ENCODE measurements around the gene PDE4B. TPM values are rescaled to one million over a fixed set of nuclear protein-coding genes. Genes with fewer than 3 reads are reported as not detected.

Gene PDE4B
- total RNA-seq, 1 donor from 2014 or later = 7.6 TPM

GRCh38 chr1:66237722-66238479, 445.2 kb downstream of the PDE4B start:
- Histone ChIP-seq H3K27ac (ENCODE audit: low read depth, low read length) (no peak overlapping the region), H2AFZ (ENCODE audit: low read depth, low read length) (no peak overlapping the region), H3K4me1 (ENCODE audit: insufficient read depth, low read length) (peaks cover 2% of the 10 kb centered on the region), H3K4me3 (ENCODE audit: insufficient read depth, low read depth, low read length) (no peak overlapping the region), H3K27me3 (ENCODE audit: insufficient read depth, low read length) (no peaks in the 10 kb centered on the region), H3K36me3 (ENCODE audit: insufficient read depth, low read length) (no peaks in the 10 kb centered on the region), H3K9me3 (ENCODE audit: insufficient read depth, low read depth, low read length) (no peaks in the 10 kb centered on the region), H3K9ac (ENCODE audit: low read length) (no peak overlapping the region), H4K20me1 (ENCODE audit: insufficient read depth, low read length) (no peaks in the 10 kb centered on the region), H3K4me2 (ENCODE audit: low read length) (no peak overlapping the region), H3K79me2 (ENCODE audit: insufficient read depth, low read length) (no peaks in the 10 kb centered on the region)
- no peaks in the 10 kb centered on the region for H3K27me3 Mint-ChIP-seq (ENCODE audit: low read depth, unreplicated experiment)
- H3K4me1 Mint-ChIP-seq (ENCODE audit: low read depth, unreplicated experiment) = peaks cover 13% of the 10 kb centered on the region
- no peaks in the 10 kb centered on the region for H3K36me3 Mint-ChIP-seq (ENCODE audit: low read depth, unreplicated experiment)
- no peak for DNase-seq (ENCODE audit: low read depth)
- H3K27ac Mint-ChIP-seq (ENCODE audit: unreplicated experiment) = no peak overlapping the region
- no peak for TF ChIP-seq EZH2 (IDR thresholded peaks at IDR 0.05; ENCODE audit: insufficient read depth, low read length)
- no peak for TF ChIP-seq CTCF (IDR thresholded peaks at IDR 0.05; ENCODE audit: insufficient read depth, low read depth, low read length)
- H3K9me3 Mint-ChIP-seq (ENCODE audit: unreplicated experiment) = no peaks in the 10 kb centered on the region
- no peak overlapping the region for H3K4me3 Mint-ChIP-seq (ENCODE audit: unreplicated experiment)
- peak; percentile 43 for FAIRE-seq

- no peaks in the 10 kb centered on the region for H3K27me3 Mint-ChIP-seq (ENCODE audit: low read depth, unreplicated experiment)
- TF ChIP-seq EZH2 (IDR thresholded peaks at IDR 0.05; ENCODE audit: insufficient read depth, low read length) (no peak), CTCF (IDR thresholded peaks at IDR 0.05; ENCODE audit: insufficient read depth, low read depth, low read length) (no peak)
- H3K27ac Mint-ChIP-seq (ENCODE audit: unreplicated experiment) = no peak overlapping the region
- no peaks in the 10 kb centered on the region for H3K36me3 ChIP-seq (ENCODE audit: insufficient read depth, low read length)
- no peaks in the 10 kb centered on the region for H3K27me3 ChIP-seq (ENCODE audit: insufficient read depth, low read length)
- H3K9me3 Mint-ChIP-seq (ENCODE audit: unreplicated experiment) = no peaks in the 10 kb centered on the region
- H3K4me1 Mint-ChIP-seq (ENCODE audit: low read depth, unreplicated experiment) = peaks cover 13% of the 10 kb centered on the region
- peaks cover 21% of the 10 kb centered on the region for H3K4me1 ChIP-seq (ENCODE audit: insufficient read depth, low read length)
- no peaks in the 10 kb centered on the region for H3K79me2 ChIP-seq (ENCODE audit: insufficient read depth, low read length)
- H3K4me3 Mint-ChIP-seq (ENCODE audit: unreplicated experiment) = no peak overlapping the region
- no peak overlapping the region for H2AFZ ChIP-seq (ENCODE audit: low read depth, low read length)
- DNase-seq (ENCODE audit: low read depth) = no peak
- no peak for FAIRE-seq
- H3K9me3 ChIP-seq (ENCODE audit: insufficient read depth, low read depth, low read length) = no peaks in the 10 kb centered on the region
- no peaks in the 10 kb centered on the region for H4K20me1 ChIP-seq (ENCODE audit: insufficient read depth, low read length)
- no peaks in the 10 kb centered on the region for H3K36me3 Mint-ChIP-seq (ENCODE audit: low read depth, unreplicated experiment)
- H3K4me3 ChIP-seq (ENCODE audit: insufficient read depth, low read depth, low read length) = no peak overlapping the region
- no peak overlapping the region for H3K4me2 ChIP-seq (ENCODE audit: low read length)
- no peak overlapping the region for H3K9ac ChIP-seq (ENCODE audit: low read length)
- no peak overlapping the region for H3K27ac ChIP-seq (ENCODE audit: low read depth, low read length)
Observed at GRCh38 chr1:66239834-66240233, 447.1 kb downstream of the PDE4B start.
